ENCODE results near the gene TAF7. TPM values are rescaled to one million over a fixed set of nuclear protein-coding genes. Genes with fewer than 3 reads are reported as not detected.

Gene TAF7
- total RNA-seq, result 10 to 100 TPM; 42.2 to 80.0 (median 47.5) TPM

- H3K9me3 ChIP-seq, result peaks cover 0 to 50% (median 25%) of the 10 kb centered on the region in 4 donors
- peaks cover 0 to 4% (median 0%) of the 10 kb centered on the region in 4 donors for H3K4me1 ChIP-seq
- peaks cover 0 to 39% (median 0%) of the 10 kb centered on the region in 3 donors for H3K36me3 ChIP-seq
- peak within 1 kb of the TSS; percentile 84 to 94 (median 88) for H3K27ac ChIP-seq
- peak within 1 kb of the TSS; percentile 60 to 71 (median 66) for H3K4me3 ChIP-seq
- TF ChIP-seq CTCF (IDR thresholded peaks at IDR 0.05), result peak; percentile 72 to 85 (median 78)
- peak; percentile 87 for TF ChIP-seq POLR2A (IDR thresholded peaks at IDR 0.05)
- no peaks in the 10 kb centered on the region for H3K27me3 ChIP-seq
- peak; percentile 86 to 95 (median 93) for DNase-seq
Observed at GRCh38 chr5:141320225-141321169, at the start of gene TAF7. TAF7 (minus strand) TSS chr5:141320784; CDS start chr5:141320044, 740 bp downstream.

- Histone ChIP-seq H3K27ac (no peak overlapping the region), H3K4me1 (no peaks in the 10 kb centered on the region), H3K36me3 (no peaks in the 10 kb centered on the region), H3K27me3 (no peaks in the 10 kb centered on the region), H3K9me3 (peaks cover 0 to 77% (median 10%) of the 10 kb centered on the region in 4 donors), H3K4me3 (no peak overlapping the region)
- DNase-seq, result no peak
- TF ChIP-seq POLR2A (IDR thresholded peaks at IDR 0.05) (no peak), CTCF (IDR thresholded peaks at IDR 0.05) (no peak)
Observed at GRCh38 chr5:141366016-141366896, 45.7 kb upstream of the TAF7 start.

GRCh38 chr5:141363952-141364660 is 43.5 kb upstream of the TAF7 start, which contains the start of gene PCDHGA5:
PCDHGA5 (plus strand) TSS chr5:141364162; CDS start chr5:141364331, 169 bp downstream.
- Histone ChIP-seq H3K4me1 (no peaks in the 10 kb centered on the region), H3K27me3 (no peaks in the 10 kb centered on the region), H3K9me3 (peaks cover 0 to 80% (median 10%) of the 10 kb centered on the region in 4 donors), H3K4me3 (no peak within 1 kb of the TSS), H3K27ac (no peak within 1 kb of the TSS), H3K36me3 (no peaks in the 10 kb centered on the region)
- TF ChIP-seq CTCF (IDR thresholded peaks at IDR 0.05) (no peak), POLR2A (IDR thresholded peaks at IDR 0.05) (no peak)
- DNase-seq, result no peak

GRCh38 chr5:141362719-141363118 is 42.1 kb upstream of the TAF7 start:
- TF ChIP-seq POLR2A (IDR thresholded peaks at IDR 0.05), result no peak
- no peak for TF ChIP-seq CTCF (IDR thresholded peaks at IDR 0.05)
- H3K36me3 ChIP-seq, result no peaks in the 10 kb centered on the region
- DNase-seq, result no peak
- no peaks in the 10 kb centered on the region for H3K4me1 ChIP-seq
- H3K27me3 ChIP-seq, result no peaks in the 10 kb centered on the region
- H3K27ac ChIP-seq, result no peak overlapping the region
- H3K9me3 ChIP-seq, result peaks cover 0 to 83% (median 10%) of the 10 kb centered on the region in 4 donors
- no peak overlapping the region for H3K4me3 ChIP-seq

- Histone ChIP-seq H3K36me3 (no peaks in the 10 kb centered on the region), H3K9me3 (peaks cover 0 to 78% (median 13%) of the 10 kb centered on the region in 4 donors), H3K27ac (no peak overlapping the region), H3K4me3 (no peak overlapping the region), H3K27me3 (no peaks in the 10 kb centered on the region), H3K4me1 (no peaks in the 10 kb centered on the region)
- TF ChIP-seq POLR2A (IDR thresholded peaks at IDR 0.05) (no peak), CTCF (IDR thresholded peaks at IDR 0.05) (no peak)
- DNase-seq, result no peak
Observed at GRCh38 chr5:141360685-141361084, 40.1 kb upstream of the TAF7 start.
